H1 (cell line): ENCODE results near the gene RAD51B. TPM values are rescaled to one million over a fixed set of nuclear protein-coding genes. Genes with fewer than 3 reads are reported as not detected.

Experiments
- CTCF ChIA-PET: fragments of 300-600 bp; sonication (Branson Sonifier 250); formaldehyde crosslinking; loops from one replicate; lab custom pipeline; 2021; ENCODE audit not compliant: partially characterized antibody; lab: Charles Lee
- POLR2A ChIA-PET: fragments of 300-600 bp; sonication (Branson Sonifier 250); formaldehyde crosslinking; loops from one replicate; lab custom pipeline; 2021; ENCODE audit warnings: inconsistent platforms; ENCODE audit not compliant: partially characterized antibody; lab: Charles Lee
- DNase-seq, 2 experiments: peaks; one replicate each; pipeline versions ENCODE4 v3.0.0 to v3.0.0-alpha.2; 2010 to 2022; ENCODE audit warnings: low spot score in 2 of 2, low read depth in 1 of 2, mixed read lengths in 1 of 2
- FAIRE-seq: peaks from 2 replicates; lab custom pipeline; 2011; peaks lifted over from hg19 to GRCh38; lab: Jason Lieb, UNC
- H2AFZ ChIP-seq: 2 replicates; pipeline ENCODE4 v1.8.1; 2012; ENCODE audit warnings: low read length, inconsistent platforms
- H2AK5ac ChIP-seq: 2 replicates; pipeline ENCODE4 v1.6.1; 2013; ENCODE audit warnings: low read depth, low read length
- H2BK120ac ChIP-seq: replicated peaks from 2 replicates; pipeline ENCODE3; 2013; ENCODE audit warnings: low read depth, low read length, inconsistent platforms
- H2BK12ac ChIP-seq: 2 replicates; pipeline ENCODE4 v1.6.1; 2013; ENCODE audit warnings: low read depth, low read length
- H2BK15ac ChIP-seq: 2 replicates; pipeline ENCODE4 v1.6.1; 2013; ENCODE audit warnings: low read length
- H2BK20ac ChIP-seq: 2 replicates; pipeline ENCODE4 v1.6.1; 2013; ENCODE audit warnings: low read length
- H2BK5ac ChIP-seq: 2 replicates; pipeline ENCODE4 v1.6.1; 2013; ENCODE audit warnings: low read depth, low read length
- H3K14ac ChIP-seq: 2 replicates; pipeline ENCODE4 v1.6.1; 2013; ENCODE audit warnings: inconsistent platforms; ENCODE audit not compliant: insufficient read length
- H3K18ac ChIP-seq: 2 replicates; pipeline ENCODE4 v1.6.1; 2013; ENCODE audit warnings: low read length; ENCODE audit errors: extremely low read depth
- H3K23ac ChIP-seq: 2 replicates; pipeline ENCODE4 v1.6.1; 2013; ENCODE audit warnings: inconsistent platforms; ENCODE audit not compliant: insufficient read length
- H3K23me2 ChIP-seq: 2 replicates; pipeline ENCODE4 v1.6.1; 2013; ENCODE audit warnings: low read depth, low read length
- H3K27ac ChIP-seq: 2 replicates; pipeline ENCODE4 v1.6.1; 2011; ENCODE audit warnings: low read depth, low read length, inconsistent platforms
- H3K27me3 ChIP-seq, 4 experiments: replicated peaks in 1 of 4; 1 replicate in 1 of 4; 2 replicates in 3 of 4; pipeline versions ENCODE4 v1.6.1 to v1.8.1; 2011 to 2013; ENCODE audit warnings: low read length in 3 of 4, mild to moderate bottlenecking in 3 of 4, inconsistent platforms in 2 of 4, mixed read lengths in 2 of 4, moderate library complexity in 1 of 4; ENCODE audit not compliant: control insufficient read depth in 3 of 4, insufficient read depth in 3 of 4; ENCODE audit errors: extremely low read depth in 1 of 4
- H3K36me3 ChIP-seq, 4 experiments: 2 replicates each; pipeline versions ENCODE4 v1.6.1 to v1.8.1; 2011 to 2013; ENCODE audit warnings: mild to moderate bottlenecking in 4 of 4, low read length in 3 of 4, moderate library complexity in 2 of 4, control low read depth in 1 of 4, inconsistent platforms in 1 of 4; ENCODE audit not compliant: insufficient read depth in 4 of 4, control insufficient read depth in 2 of 4
- H3K4ac ChIP-seq: replicated peaks from 2 replicates; pipeline ENCODE3; 2013; ENCODE audit warnings: low read length, low read depth, mixed read lengths, inconsistent platforms; ENCODE audit not compliant: insufficient read length
- H3K4me1 ChIP-seq, 4 experiments: replicated peaks in 1 of 4; 1 replicate in 1 of 4; 2 replicates in 3 of 4; pipeline versions ENCODE4 v1.6.1 to v1.8.1; 2011 to 2013; ENCODE audit warnings: low read length in 3 of 4, inconsistent platforms in 2 of 4, mixed read lengths in 1 of 4; ENCODE audit not compliant: insufficient read depth in 4 of 4, control insufficient read depth in 3 of 4
- H3K4me2 ChIP-seq, 2 experiments: 2 replicates each; pipeline versions ENCODE4 v1.6.1 to v1.8.1; 2011 to 2013; ENCODE audit warnings: low read depth in 2 of 2, low read length in 2 of 2, control low read depth in 1 of 2, inconsistent platforms in 1 of 2, mild to moderate bottlenecking in 1 of 2; ENCODE audit not compliant: insufficient read depth in 1 of 2
- H3K4me3 ChIP-seq, 4 experiments: fragments of 200-600, 300-600 bp in 1 of 4; sonication (generic), shearing (Covaris generic), sonication (Bioruptor Twin) in 1 of 4; 2 replicates each; pipeline versions ENCODE4 v1.5.1 to v1.8.1; 2011 to 2016; ENCODE audit warnings: low read length in 4 of 4, low read depth in 3 of 4, control low read depth in 2 of 4, inconsistent platforms in 2 of 4, mild to moderate bottlenecking in 2 of 4, mixed read lengths in 1 of 4, moderate library complexity in 1 of 4; ENCODE audit not compliant: insufficient read depth in 2 of 4; ENCODE audit errors: extremely low read depth in 1 of 4
- H3K56ac ChIP-seq: replicated peaks from 2 replicates; pipeline ENCODE3; 2013; ENCODE audit warnings: low read depth, mild to moderate bottlenecking, mixed read lengths, low read length, inconsistent platforms; ENCODE audit not compliant: insufficient read length
- H3K79me1 ChIP-seq: 2 replicates; pipeline ENCODE4 v1.6.1; 2013; ENCODE audit warnings: low read depth, low read length, control low read depth
- H3K79me2 ChIP-seq, 2 experiments: 2 replicates each; pipeline versions ENCODE4 v1.6.1 to v1.8.1; 2012 to 2013; ENCODE audit warnings: low read length in 2 of 2, mild to moderate bottlenecking in 2 of 2, inconsistent platforms in 1 of 2; ENCODE audit not compliant: insufficient read depth in 2 of 2, control insufficient read depth in 1 of 2
- H3K9ac ChIP-seq, 4 experiments: replicated peaks in 1 of 4; 1 replicate in 1 of 4; 2 replicates in 3 of 4; pipeline versions ENCODE4 v1.6.1 to v1.8.1; 2011 to 2013; ENCODE audit warnings: low read depth in 3 of 4, low read length in 3 of 4, control low read depth in 2 of 4, mild to moderate bottlenecking in 2 of 4, moderate library complexity in 2 of 4, inconsistent platforms in 1 of 4; ENCODE audit errors: extremely low read depth in 1 of 4
- H3K9me3 ChIP-seq, 2 experiments: 2 replicates each; pipeline versions ENCODE4 v1.6.1 to v1.8.1; 2012 to 2013; ENCODE audit warnings: mild to moderate bottlenecking in 2 of 2, moderate library complexity in 2 of 2, control low read depth in 1 of 2, inconsistent platforms in 1 of 2, low read depth in 1 of 2, low read length in 1 of 2, mixed read lengths in 1 of 2; ENCODE audit not compliant: insufficient read depth in 2 of 2
- H4K20me1 ChIP-seq, 2 experiments: replicated peaks in 1 of 2; 2 replicates each; pipeline versions ENCODE3 to v1.8.1; 2011 to 2013; ENCODE audit warnings: inconsistent platforms in 2 of 2, low read length in 2 of 2, mild to moderate bottlenecking in 1 of 2; ENCODE audit not compliant: insufficient read depth in 2 of 2, control insufficient read depth in 1 of 2
- H4K5ac ChIP-seq: 2 replicates; pipeline ENCODE4 v1.6.1; 2013; ENCODE audit warnings: low read length, low read depth, mixed read lengths, inconsistent platforms; ENCODE audit not compliant: insufficient read length
- H4K8ac ChIP-seq: 2 replicates; pipeline ENCODE4 v1.8.0; 2013; ENCODE audit warnings: mild to moderate bottlenecking, moderate library complexity, low read length, inconsistent platforms; ENCODE audit not compliant: insufficient read depth; ENCODE audit errors: extremely low read depth
- H4K91ac ChIP-seq: replicated peaks from 2 replicates; pipeline ENCODE3; 2013; ENCODE audit warnings: low read length, mixed read lengths, inconsistent platforms; ENCODE audit not compliant: insufficient read length
- BCL11A ChIP-seq, 2 experiments: IDR thresholded peaks; one replicate each; pipeline ENCODE4 v1.6.1; 2011; ENCODE audit warnings: low read depth in 2 of 2, low read length in 2 of 2, mild to moderate bottlenecking in 2 of 2
- HDAC6 ChIP-seq: IDR thresholded peaks from one replicate; pipeline ENCODE4 v1.7.1; 2012; ENCODE audit warnings: low read depth, mild to moderate bottlenecking, inconsistent platforms, low read length, moderate library complexity
- KDM1A ChIP-seq: fragments of 200-600, 300-600 bp; sonication (generic); IDR thresholded peaks from 2 replicates; pipeline ENCODE4 v1.7.1; 2016; ENCODE audit warnings: mild to moderate bottlenecking, low read length, borderline replicate concordance
- RNF2 ChIP-seq: fragments of 200-900, 300-1000 bp; sonication (generic); IDR thresholded peaks from 2 replicates; pipeline ENCODE4 v1.7.1; 2016; ENCODE audit warnings: borderline replicate concordance, low read depth, mild to moderate bottlenecking, antibody characterized with exemption, low read length; ENCODE audit not compliant: poor library complexity, severe bottlenecking; ENCODE audit errors: missing control alignments
- SIN3A ChIP-seq, 2 experiments: IDR thresholded peaks in 1 of 2; conservative IDR thresholded peaks in 1 of 2; 2 replicates each; pipeline ENCODE4 v1.6.1; 2011 to 2012; ENCODE audit warnings: low read length in 2 of 2, improper control_type of control experiment in 1 of 2, low read depth in 1 of 2, mild to moderate bottlenecking in 1 of 2
- SP1 ChIP-seq: IDR thresholded peaks from 2 replicates; pipeline ENCODE4 v1.6.1; 2011; ENCODE audit warnings: low read depth, low read length
- TAF1 ChIP-seq: IDR thresholded peaks from 2 replicates; pipeline ENCODE4 v1.6.1; 2011; ENCODE audit warnings: mild to moderate bottlenecking, low read depth, low read length
- TCF12 ChIP-seq: IDR thresholded peaks from 2 replicates; pipeline ENCODE4 v1.6.1; 2011; ENCODE audit warnings: low read depth, mild to moderate bottlenecking, low read length
- WGBS, 2 experiments: shearing (Covaris generic) in 1 of 2; methylation state at CpG; one replicate each; pipeline versions ENCODE4 v1.1.6 to v1.1.7; 2013 to 2015; ENCODE audit warnings: low lambda C conversion rate in 2 of 2, mixed read lengths in 2 of 2, inconsistent platforms in 1 of 2, low coverage in 1 of 2, missing lambda C conversion rate in 1 of 2; ENCODE audit not compliant: insufficient replicate concordance in 2 of 2, insufficient coverage in 1 of 2, insufficient read length in 1 of 2; ENCODE audit errors: extremely low coverage in 1 of 2, missing lambda C conversion rate in 1 of 2; 5-methylcytosine and 5-hydroxymethylcytosine counted together
- long read RNA-seq, 2 experiments: library from RNA in 1 of 2; library from capped mRNA in 1 of 2; stranded (forward); transcript quantifications; one replicate each; pipeline ENCODE4 v2.0.0, GENCODE V29; 2021; ENCODE audit warnings: inconsistent platforms in 1 of 2
- polyA minus RNA-seq, 3 experiments: library from RNA; depleted of rRNA, polyadenylated mRNA; stranded (reverse); fragments of >200 nt; gene quantifications; 1 replicate in 2 of 3; 2 replicates in 1 of 3; pipeline ENCODE4 v1.2.3, GENCODE V29; 2011
- polyA plus RNA-seq, 7 experiments: library from polyadenylated mRNA; depleted of rRNA in 3 of 7; stranded (reverse) in 5 of 7; unstranded in 2 of 7; fragments of >200 nt in 5 of 7; fragments of 200-250 nt in 2 of 7; gene quantifications; 1 replicate in 5 of 7; 2 replicates in 1 of 7; 4 replicates in 1 of 7; pipeline versions ENCODE4 v1.2.1 to v1.2.3, GENCODE V29; 2011 to 2013; ENCODE audit warnings: missing spikeins in 2 of 7, mixed read lengths in 2 of 7
- total RNA-seq: library from RNA; stranded (reverse); fragmentation: NEBNext Ultra II Directional; extraction: Animal tissue kit (Norgen Biotek cat#: 25700); gene quantifications from 2 replicates; pipeline ENCODE4 v1.2.1, GENCODE V29; 2021

The RAD51B gene
- total RNA-seq (11.0 and 14.9 TPM in 2 replicates), polyA plus RNA-seq (2011; rRNA removed) (3.9 and 4.3 TPM in 2 replicates), polyA minus RNA-seq (2011; rRNA and poly(A)+ RNA removed) (49.5 and 69.9 TPM in 2 replicates)
- polyA plus RNA-seq (2011; cell fraction: cytosol; rRNA removed): 3.9 TPM
- polyA plus RNA-seq (2011; cell fraction: nucleus; rRNA removed): 5.0 TPM
- 2.6 to 5.6 TPM (median 4.1 TPM) in 4 replicates for polyA plus RNA-seq (2012, experiment 1 of 2)
- 0.98 TPM for polyA plus RNA-seq (2012, experiment 2 of 2)
- polyA plus RNA-seq (2013, experiment 1 of 2): 4.2 TPM
- 6.0 TPM for polyA plus RNA-seq (2013, experiment 2 of 2)
- polyA minus RNA-seq (2011; cell fraction: cytosol; rRNA and poly(A)+ RNA removed): 9.0 TPM
- 119 TPM for polyA minus RNA-seq (2011; cell fraction: nucleus; rRNA and poly(A)+ RNA removed)
- long read RNA-seq, experiment 1, partial matches to known transcripts: 0 of 3 reads
- long read RNA-seq, experiment 1, other reads (novel, unspliced or antisense): 3 of 3 reads
- long read RNA-seq, experiment 2, partial matches to known transcripts: 1 of 3 reads
- long read RNA-seq, experiment 2, other reads (novel, unspliced or antisense): 0 of 3 reads

DNA sequence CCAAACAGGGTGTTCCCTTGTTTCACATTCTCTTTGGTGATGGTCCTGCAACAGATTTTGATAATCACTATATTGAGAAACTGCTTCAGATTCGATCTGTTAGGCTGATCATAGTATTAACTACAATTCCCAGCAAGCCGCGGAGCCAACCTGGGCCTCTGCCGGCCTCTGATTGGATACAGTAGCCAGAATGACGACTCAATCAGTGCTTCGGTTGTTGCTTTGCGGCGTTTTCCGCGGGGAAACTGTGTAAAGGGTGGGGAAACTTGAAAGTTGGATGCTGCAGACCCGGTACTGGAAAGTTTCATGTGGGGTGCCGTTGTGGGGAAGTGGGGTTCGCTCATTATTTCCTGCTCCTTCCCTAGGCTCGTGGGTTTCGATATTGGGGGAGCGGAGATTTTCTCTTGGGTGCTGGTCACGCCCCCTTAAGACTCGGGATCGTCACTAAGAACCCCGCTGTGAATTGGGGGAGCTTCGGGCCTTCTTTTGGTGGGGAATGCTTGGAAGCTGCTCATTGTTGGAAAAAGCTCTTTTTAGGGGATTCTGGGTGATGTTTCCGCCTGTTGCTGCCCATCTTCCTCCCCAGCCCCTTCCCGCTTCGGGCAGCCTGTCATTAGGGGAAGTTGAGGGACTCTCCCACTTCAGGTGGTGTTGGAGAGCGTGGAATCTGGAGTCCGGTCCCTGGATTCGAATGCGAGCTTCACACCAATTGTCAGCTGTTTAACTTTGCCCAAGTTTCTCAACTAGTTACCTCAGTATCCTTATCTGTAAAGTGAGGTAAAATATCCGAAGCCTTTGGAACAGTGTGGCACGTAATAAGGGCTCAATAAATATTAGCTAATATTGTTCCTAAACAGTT lies at the start of gene RAD51B:
TSS of gene RAD51B (plus strand) at position 217 of the 859 bp plus-strand sequence.
- FAIRE-seq: no peak
- ChIA-PET POLR2A (no interaction called here), CTCF (interaction anchor here (1.8 kb wide), 1 partner anchor 18 kb away, joined by 10 read pairs; no protein-coding TSS in a partner anchor)
- H3K23ac ChIP-seq: no peak within 1 kb of the TSS
- peak within 1 kb of the TSS; percentile 22 for H4K91ac ChIP-seq
- H3K4ac ChIP-seq: peak within 1 kb of the TSS; percentile 25
- peak within 1 kb of the TSS; percentile 18; the same call in 1 of the 2 replicates for H2BK12ac ChIP-seq
- H3K14ac ChIP-seq: no peak within 1 kb of the TSS
- H3K23me2 ChIP-seq: peaks cover 7% of the 10 kb centered on the region; the same call in 1 of the 2 replicates
- peak within 1 kb of the TSS; percentile 64 to 97 (median 89) for H3K4me3 ChIP-seq
- H4K20me1 ChIP-seq: no peaks in the 10 kb centered on the region
- H3K36me3 ChIP-seq: no peaks in the 10 kb centered on the region
- peaks cover 0 to 14% (median 3%) of the 10 kb centered on the region in 4 experiments; a peak in 6 of 7 replicates for H3K4me1 ChIP-seq
- no peak within 1 kb of the TSS; the same call in 1 of the 2 replicates for H2BK20ac ChIP-seq
- H3K4me2 ChIP-seq: peak within 1 kb of the TSS; percentile 76 to 97
- H3K79me2 ChIP-seq: peaks cover 0 to 21% of the 10 kb centered on the region in 2 experiments; a peak in 3 of 4 replicates
- H2BK15ac ChIP-seq: no peak within 1 kb of the TSS
- peak within 1 kb of the TSS; percentile 90 for H3K27ac ChIP-seq
- H3K18ac ChIP-seq: no peak within 1 kb of the TSS
- H3K9ac ChIP-seq: peak within 1 kb of the TSS in 3 of 4 experiments; percentile 69 to 90 (median 89); a peak in 6 of 7 replicates
- WGBS, 2 experiments: 5% methylated on average over 30 of the region's 30 CpGs; no CpG with 5 or more reads in 1 of the 2 experiments
- H4K8ac ChIP-seq: peak within 1 kb of the TSS; percentile 96
- H2AK5ac ChIP-seq: no peak within 1 kb of the TSS
- no peak within 1 kb of the TSS for H2BK120ac ChIP-seq
- no peaks in the 10 kb centered on the region for H3K9me3 ChIP-seq
- no peaks in the 10 kb centered on the region for H3K79me1 ChIP-seq
- peak within 1 kb of the TSS; percentile 52 for H3K56ac ChIP-seq
- peak within 1 kb of the TSS; percentile 95 for H2BK5ac ChIP-seq
- DNase-seq: peak in 1 of 2 experiments; percentile 91
- H4K5ac ChIP-seq: peak within 1 kb of the TSS; percentile 90
- H2AFZ ChIP-seq: peak within 1 kb of the TSS; percentile 96
- H3K27me3 ChIP-seq: no peaks in the 10 kb centered on the region
- no peak for TF ChIP-seq HDAC6
- TF ChIP-seq TCF12: no peak
- peak; percentile 99 for TF ChIP-seq SP1
- TF ChIP-seq RNF2: no peak
- peak; percentile 61; the same call in 1 of the 2 replicates for TF ChIP-seq TAF1
- TF ChIP-seq BCL11A (IDR thresholded peaks at IDR 0.05; ENCODE audit: low read depth in 2 of 2, low read length in 2 of 2): no peak
- 0 out of 4 replicates have a peak, but pooled peaks of 1 of the 2 experiments have one; percentile 19 for TF ChIP-seq SIN3A (conservative IDR thresholded peaks at IDR 0.05 in 1 of 2, IDR thresholded peaks at IDR 0.05 in 1 of 2; ENCODE audit: low read depth in 1 of 2, low read length in 2 of 2)
- TF ChIP-seq KDM1A: no peak
